Progenitor cell of endocrine pancreas (in vitro differentiated cells): ENCODE measurements around the gene MEIS2. TPM values are rescaled to one million over a fixed set of nuclear protein-coding genes. Genes with fewer than 3 reads are reported as not detected.

Source experiments
- DNase-seq: peaks from one replicate; pipeline ENCODE4 v3.0.0; 2021; ENCODE audit warnings: low spot score; ENCODE audit not compliant: unreplicated experiment
- H3K27ac Mint-ChIP-seq: 2 replicates; pipeline ENCODE4 v1.8.0; 2021; ENCODE audit warnings: mild to moderate bottlenecking, moderate library complexity, mixed read lengths
- H3K27me3 Mint-ChIP-seq: 2 replicates; pipeline ENCODE4 v1.8.0; 2021; ENCODE audit warnings: mixed read lengths
- H3K36me3 Mint-ChIP-seq: 2 replicates; pipeline ENCODE4 v1.8.0; 2022; ENCODE audit warnings: mixed read lengths; ENCODE audit not compliant: insufficient read depth
- H3K4me1 Mint-ChIP-seq: 2 replicates; pipeline ENCODE4 v1.8.0; 2021; ENCODE audit warnings: low read depth, mixed read lengths
- H3K4me3 Mint-ChIP-seq: 2 replicates; pipeline ENCODE4 v1.8.0; 2021; ENCODE audit warnings: low read depth, mild to moderate bottlenecking, moderate library complexity, mixed read lengths
- H3K9me3 Mint-ChIP-seq: 2 replicates; pipeline ENCODE4 v1.8.0; 2021; ENCODE audit warnings: low read depth, mixed read lengths
- total RNA-seq: library from RNA; stranded (reverse); gene quantifications from 2 replicates; pipeline ENCODE4 v1.2.1, GENCODE V29; 2021
- TF ChIP-seq, protein P1 (sequence below): fragments of 200-600 bp; sonication (generic); IDR thresholded peaks from one replicate; pipeline ENCODE4 v1.5.0; 2021; ENCODE audit warnings: antibody characterized with exemption, mild to moderate bottlenecking; ENCODE audit not compliant: unreplicated experiment

Gene MEIS2
- total RNA-seq, 1 donor from 2014 or later = 133 TPM

DNA sequence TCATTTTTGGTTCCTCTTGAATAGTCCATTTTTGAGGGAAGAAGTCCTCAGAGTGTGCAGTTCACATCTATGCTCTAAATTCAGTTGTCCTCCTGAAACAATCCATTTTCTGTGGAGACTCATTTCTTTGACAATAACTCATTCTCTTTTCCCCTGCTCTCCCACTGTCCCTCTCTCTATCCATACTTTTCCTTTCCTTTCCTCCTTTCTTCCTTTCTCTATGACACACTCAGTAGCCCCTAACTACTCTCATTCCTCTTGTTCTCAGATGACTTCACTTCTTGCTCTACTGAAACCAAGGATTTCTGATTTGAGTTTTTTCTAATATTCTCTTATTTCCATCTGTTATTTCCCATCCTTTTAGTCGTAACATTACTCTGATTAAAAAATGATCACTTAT, 16.7 kb upstream of the MEIS2 start:
- Mint-ChIP-seq H3K27me3 (no peaks in the 10 kb centered on the region), H3K27ac (no peak overlapping the region), H3K4me3 (no peak overlapping the region), H3K9me3 (peaks cover 7% of the 10 kb centered on the region), H3K4me1 (peaks cover 8% of the 10 kb centered on the region), H3K36me3 (peaks cover 4% of the 10 kb centered on the region)
- TF ChIP-seq, protein P1, sequence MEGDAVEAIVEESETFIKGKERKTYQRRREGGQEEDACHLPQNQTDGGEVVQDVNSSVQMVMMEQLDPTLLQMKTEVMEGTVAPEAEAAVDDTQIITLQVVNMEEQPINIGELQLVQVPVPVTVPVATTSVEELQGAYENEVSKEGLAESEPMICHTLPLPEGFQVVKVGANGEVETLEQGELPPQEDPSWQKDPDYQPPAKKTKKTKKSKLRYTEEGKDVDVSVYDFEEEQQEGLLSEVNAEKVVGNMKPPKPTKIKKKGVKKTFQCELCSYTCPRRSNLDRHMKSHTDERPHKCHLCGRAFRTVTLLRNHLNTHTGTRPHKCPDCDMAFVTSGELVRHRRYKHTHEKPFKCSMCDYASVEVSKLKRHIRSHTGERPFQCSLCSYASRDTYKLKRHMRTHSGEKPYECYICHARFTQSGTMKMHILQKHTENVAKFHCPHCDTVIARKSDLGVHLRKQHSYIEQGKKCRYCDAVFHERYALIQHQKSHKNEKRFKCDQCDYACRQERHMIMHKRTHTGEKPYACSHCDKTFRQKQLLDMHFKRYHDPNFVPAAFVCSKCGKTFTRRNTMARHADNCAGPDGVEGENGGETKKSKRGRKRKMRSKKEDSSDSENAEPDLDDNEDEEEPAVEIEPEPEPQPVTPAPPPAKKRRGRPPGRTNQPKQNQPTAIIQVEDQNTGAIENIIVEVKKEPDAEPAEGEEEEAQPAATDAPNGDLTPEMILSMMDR = no peak
- DNase-seq = no peak

DNA sequence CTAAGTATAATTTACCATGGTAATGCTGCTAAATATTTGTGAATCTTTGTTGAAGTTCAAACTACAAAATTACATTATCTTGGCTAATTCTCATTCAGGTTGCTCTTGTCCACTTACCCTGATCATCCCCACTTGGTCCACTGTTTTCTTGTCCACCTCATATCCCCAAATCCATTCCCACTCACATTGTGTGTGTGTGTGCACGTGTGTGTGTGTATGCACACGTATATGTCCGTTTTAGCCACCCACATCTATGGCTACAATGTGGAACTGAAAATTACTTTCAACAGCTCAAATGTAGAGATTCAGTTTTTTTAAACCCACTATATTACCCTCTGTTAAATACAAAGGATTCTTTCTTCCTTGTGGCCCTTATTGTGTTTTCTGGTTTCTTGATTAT, 15.2 kb upstream of the MEIS2 start:
- Mint-ChIP-seq H3K36me3 (peaks cover 2% of the 10 kb centered on the region), H3K27me3 (no peaks in the 10 kb centered on the region), H3K9me3 (peaks cover 7% of the 10 kb centered on the region), H3K27ac (no peak overlapping the region), H3K4me3 (no peak overlapping the region), H3K4me1 (peaks cover 23% of the 10 kb centered on the region)
- TF ChIP-seq, protein P1 = no peak
- no peak for DNase-seq

DNA sequence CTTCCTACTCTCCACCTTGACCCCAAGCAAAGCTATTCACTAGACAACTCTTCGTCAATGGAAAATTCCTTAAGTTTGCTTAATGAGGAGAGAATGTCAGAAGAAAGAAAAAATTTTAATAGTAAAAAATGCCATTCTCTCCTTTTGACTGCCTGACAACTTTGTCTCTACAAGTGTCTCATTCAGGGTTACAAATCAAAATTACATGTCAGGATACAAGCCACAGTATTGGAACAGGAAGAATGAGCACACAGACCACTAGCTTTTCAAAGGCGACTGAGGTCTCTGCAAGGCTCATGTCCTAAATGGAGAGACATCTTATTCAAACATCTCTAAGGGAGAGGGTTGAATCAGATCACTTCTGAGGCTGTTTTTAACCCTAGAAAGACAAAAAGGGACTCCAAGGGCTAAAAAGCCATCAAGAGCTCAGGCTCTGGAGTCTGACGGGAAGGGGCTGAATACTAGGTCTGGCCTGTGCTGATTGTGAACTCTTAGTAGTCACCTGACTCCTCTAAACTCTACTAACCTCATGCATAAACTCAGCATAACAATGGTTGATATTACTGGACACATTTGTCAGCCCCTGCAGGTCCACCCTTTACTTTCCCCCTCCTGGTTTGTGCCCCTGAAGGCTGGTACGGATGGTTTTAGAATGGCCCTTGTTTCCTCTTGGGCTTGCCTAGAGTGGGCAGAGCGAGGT, 12.8 kb upstream of the MEIS2 start:
- Mint-ChIP-seq H3K9me3 (peaks cover 4% of the 10 kb centered on the region), H3K4me1 (peaks cover 44% of the 10 kb centered on the region), H3K27me3 (no peaks in the 10 kb centered on the region), H3K4me3 (no peak overlapping the region), H3K36me3 (no peaks in the 10 kb centered on the region), H3K27ac (peak overlapping the region; percentile 51)
- TF ChIP-seq, protein P1 = no peak
- no peak for DNase-seq

DNA sequence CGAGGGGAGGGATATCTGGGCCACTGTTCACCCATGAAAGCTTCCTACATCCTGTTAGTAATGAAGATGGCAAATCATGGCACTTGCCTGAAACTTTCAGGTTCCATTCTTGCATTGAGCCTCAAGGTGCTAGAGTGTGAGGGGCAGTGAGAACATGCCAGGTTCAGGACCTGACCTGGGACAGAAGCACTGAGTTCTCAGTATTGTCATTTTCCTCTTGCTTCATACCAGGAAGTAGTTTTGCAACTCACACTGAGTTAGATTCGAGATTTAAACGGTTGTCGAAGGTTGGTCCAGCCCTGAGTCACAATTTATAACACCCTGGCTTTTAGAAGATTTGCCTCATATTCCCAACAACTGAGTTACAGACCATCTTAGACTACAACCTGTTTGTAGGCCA, 11.8 kb upstream of the MEIS2 start:
- Mint-ChIP-seq H3K4me3 (peak overlapping the region; percentile 79), H3K4me1 (peaks cover 53% of the 10 kb centered on the region), H3K27ac (peak overlapping the region; percentile 92), H3K9me3 (peaks cover 4% of the 10 kb centered on the region), H3K27me3 (no peaks in the 10 kb centered on the region), H3K36me3 (no peaks in the 10 kb centered on the region)
- DNase-seq = no peak
- TF ChIP-seq, protein P1 = no peak

DNA sequence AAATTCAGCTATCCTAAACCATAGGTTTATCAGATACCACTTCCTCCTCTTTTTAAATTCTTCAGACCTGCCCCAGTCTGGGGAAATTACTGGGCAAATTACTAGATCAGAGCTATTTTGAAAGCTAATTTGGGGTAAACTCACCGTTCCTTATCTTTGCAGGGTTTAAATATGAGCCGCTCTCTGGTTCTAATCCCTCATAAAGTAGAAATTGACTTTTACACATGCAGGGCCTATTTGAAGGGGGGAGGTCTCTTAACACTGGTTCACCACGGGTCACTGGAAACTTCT, 11.0 kb upstream of the MEIS2 start:
- no peaks in the 10 kb centered on the region for H3K27me3 Mint-ChIP-seq
- peaks cover 59% of the 10 kb centered on the region for H3K4me1 Mint-ChIP-seq
- no peaks in the 10 kb centered on the region for H3K36me3 Mint-ChIP-seq
- no peak for DNase-seq
- peak overlapping the region; percentile 79 for H3K4me3 Mint-ChIP-seq
- TF ChIP-seq, protein P1 = no peak
- H3K27ac Mint-ChIP-seq = peak overlapping the region; percentile 92
- H3K9me3 Mint-ChIP-seq = peaks cover 4% of the 10 kb centered on the region
